CD4-positive, CD25-positive, alpha-beta regulatory T cell (primary cell): ENCODE measurements around the gene MARCHF11. TPM values are rescaled to one million over a fixed set of nuclear protein-coding genes. Genes with fewer than 3 reads are reported as not detected.

Experiments used
- ATAC-seq, 2 donors: fragments of 150-1000 bp; cut with Tn5 transposase; one replicate each; pipeline ENCODE4 v1.10.0; 2021; ENCODE audit warnings: low read depth in 2 of 2, moderate number of reproducible peaks in 2 of 2, moderate library complexity in 1 of 2
- DNase-seq, 3 donors: peaks; one replicate each; pipeline versions ENCODE4 v3.0.0 to v3.0.0-alpha.2; 2012 to 2022; ENCODE audit warnings: mixed read lengths in 1 of 3
- H3K27ac ChIP-seq: one replicate; pipeline ENCODE4 v1.7.0; 2013; ENCODE audit warnings: mild to moderate bottlenecking, low read length; ENCODE audit not compliant: insufficient read depth, poor library complexity, severe bottlenecking
- H3K27me3 ChIP-seq: one replicate; pipeline ENCODE4 v1.7.0; 2013; ENCODE audit warnings: low read length; ENCODE audit not compliant: control insufficient read depth, insufficient read depth
- H3K36me3 ChIP-seq: one replicate; pipeline ENCODE4 v1.7.0; 2013; ENCODE audit warnings: mild to moderate bottlenecking, low read length, moderate library complexity; ENCODE audit not compliant: control insufficient read depth, insufficient read depth
- H3K4me1 ChIP-seq: 2 replicates; pipeline ENCODE4 v1.7.0; 2013; ENCODE audit warnings: mild to moderate bottlenecking, low read length; ENCODE audit not compliant: insufficient read depth, control insufficient read depth, poor library complexity, severe bottlenecking
- H3K4me3 ChIP-seq: one replicate; pipeline ENCODE4 v1.7.0; 2013; ENCODE audit warnings: low read depth, mild to moderate bottlenecking, low read length, moderate library complexity
- H3K9me3 ChIP-seq, 2 experiments: 1 replicate in 1 of 2; 2 replicates in 1 of 2; pipeline ENCODE4 v1.7.0; 2013; ENCODE audit warnings: low read length in 2 of 2, mild to moderate bottlenecking in 1 of 2, moderate library complexity in 1 of 2; ENCODE audit not compliant: control insufficient read depth in 2 of 2
- H3K27ac Mint-ChIP-seq, 3 donors: one replicate each; pipeline ENCODE4 v1.8.0; 2020 to 2022; ENCODE audit warnings: mild to moderate bottlenecking in 3 of 3, mixed read lengths in 3 of 3, moderate library complexity in 2 of 3
- H3K27me3 Mint-ChIP-seq: one replicate; pipeline ENCODE4 v1.8.0; 2022; ENCODE audit warnings: mild to moderate bottlenecking, mixed read lengths
- H3K36me3 Mint-ChIP-seq: one replicate; pipeline ENCODE4 v1.8.0; 2020; ENCODE audit warnings: mixed read lengths
- H3K4me1 Mint-ChIP-seq, 4 donors: one replicate each; pipeline ENCODE4 v1.8.0; 2020 to 2022; ENCODE audit warnings: mixed read lengths in 4 of 4, mild to moderate bottlenecking in 1 of 4
- H3K4me3 Mint-ChIP-seq, 4 donors: one replicate each; pipeline ENCODE4 v1.8.0; 2020 to 2022; ENCODE audit warnings: mild to moderate bottlenecking in 4 of 4, mixed read lengths in 4 of 4, moderate library complexity in 3 of 4
- H3K9me3 Mint-ChIP-seq, 7 donors: one replicate each; pipeline ENCODE4 v1.8.0; 2020 to 2022; ENCODE audit warnings: mixed read lengths in 7 of 7, mild to moderate bottlenecking in 3 of 7, moderate library complexity in 2 of 7
- polyA plus RNA-seq, 4 donors: library from polyadenylated mRNA; unstranded; fragments of 300-500 nt; fragmentation: Illumina TruSeq; gene quantifications; one replicate each; pipeline ENCODE4 v1.2.3, GENCODE V29; 2021
- total RNA-seq: library from RNA; stranded (reverse); gene quantifications from one replicate; pipeline ENCODE4 v1.2.3, GENCODE V29; 2022

MARCHF11 gene
- total and polyA plus RNA-seq, 5 donors from 2014 or later: not detected

- H3K27ac Mint-ChIP-seq: no peak overlapping the region
- H3K27me3 Mint-ChIP-seq: no peaks in the 10 kb centered on the region
- no peaks in the 10 kb centered on the region for H3K36me3 Mint-ChIP-seq
- ATAC-seq (no peak), DNase-seq (no peak)
- no peaks in the 10 kb centered on the region for H3K4me1 ChIP-seq
- no peaks in the 10 kb centered on the region for H3K9me3 ChIP-seq
- no peak overlapping the region for H3K4me3 Mint-ChIP-seq
- no peaks in the 10 kb centered on the region for H3K36me3 ChIP-seq
- peaks cover 0 to 5% (median 3%) of the 10 kb centered on the region in 7 donors for H3K9me3 Mint-ChIP-seq
- H3K4me3 ChIP-seq: no peak overlapping the region
- no peaks in the 10 kb centered on the region for H3K4me1 Mint-ChIP-seq
- no peaks in the 10 kb centered on the region for H3K27me3 ChIP-seq
- H3K27ac ChIP-seq: no peak overlapping the region
Observed at GRCh38 chr5:16128944-16129343, 50.6 kb downstream of the MARCHF11 start.

GRCh38 chr5:16127865-16128544 is 51.6 kb downstream of the MARCHF11 start:
- Histone ChIP-seq H3K36me3 (no peaks in the 10 kb centered on the region), H3K27ac (no peak overlapping the region), H3K27me3 (no peaks in the 10 kb centered on the region), H3K4me1 (no peaks in the 10 kb centered on the region), H3K4me3 (no peak overlapping the region), H3K9me3 (no peaks in the 10 kb centered on the region)
- ATAC-seq (no peak), DNase-seq (no peak)
- peaks cover 0 to 6% (median under 1%) of the 10 kb centered on the region in 7 donors for H3K9me3 Mint-ChIP-seq
- H3K27ac Mint-ChIP-seq: no peak overlapping the region
- no peak overlapping the region for H3K4me3 Mint-ChIP-seq
- H3K4me1 Mint-ChIP-seq: no peaks in the 10 kb centered on the region
- no peaks in the 10 kb centered on the region for H3K36me3 Mint-ChIP-seq
- no peaks in the 10 kb centered on the region for H3K27me3 Mint-ChIP-seq

- Histone ChIP-seq H3K4me1 (no peaks in the 10 kb centered on the region), H3K9me3 (peaks cover 0 to 2% of the 10 kb centered on the region in 2 experiments), H3K27me3 (no peaks in the 10 kb centered on the region), H3K36me3 (no peaks in the 10 kb centered on the region), H3K4me3 (no peak overlapping the region), H3K27ac (no peak overlapping the region)
- Mint-ChIP-seq H3K27ac (no peak overlapping the region), H3K4me3 (no peak overlapping the region), H3K27me3 (no peaks in the 10 kb centered on the region), H3K4me1 (no peaks in the 10 kb centered on the region), H3K9me3 (peaks cover 0 to 8% (median 4%) of the 10 kb centered on the region in 7 donors), H3K36me3 (no peaks in the 10 kb centered on the region)
- DNase-seq: no peak
- ATAC-seq: no peak
Observed at GRCh38 chr5:16120579-16120978, 59.0 kb downstream of the MARCHF11 start.

- Mint-ChIP-seq H3K36me3 (no peaks in the 10 kb centered on the region), H3K9me3 (peaks cover 0 to 11% (median 4%) of the 10 kb centered on the region in 7 donors), H3K27me3 (no peaks in the 10 kb centered on the region), H3K4me1 (no peaks in the 10 kb centered on the region), H3K27ac (no peak overlapping the region), H3K4me3 (no peak overlapping the region)
- DNase-seq: no peak
- Histone ChIP-seq H3K4me1 (no peaks in the 10 kb centered on the region), H3K27me3 (no peaks in the 10 kb centered on the region), H3K9me3 (peaks cover 0 to 2% of the 10 kb centered on the region in 2 experiments), H3K4me3 (no peak overlapping the region), H3K27ac (no peak overlapping the region), H3K36me3 (no peaks in the 10 kb centered on the region)
- no peak for ATAC-seq
Observed at GRCh38 chr5:16119790-16120189, 59.8 kb downstream of the MARCHF11 start.

- H3K4me3 ChIP-seq: no peak overlapping the region
- Mint-ChIP-seq H3K9me3 (peaks cover 0 to 11% (median 4%) of the 10 kb centered on the region in 7 donors), H3K27me3 (no peaks in the 10 kb centered on the region), H3K4me3 (no peak overlapping the region), H3K4me1 (no peaks in the 10 kb centered on the region), H3K27ac (no peak overlapping the region), H3K36me3 (no peaks in the 10 kb centered on the region)
- H3K27ac ChIP-seq: no peak overlapping the region
- ATAC-seq: no peak
- H3K27me3 ChIP-seq: no peaks in the 10 kb centered on the region
- H3K9me3 ChIP-seq: no peaks in the 10 kb centered on the region
- H3K36me3 ChIP-seq: no peaks in the 10 kb centered on the region
- no peak for DNase-seq
- no peaks in the 10 kb centered on the region for H3K4me1 ChIP-seq
Observed at GRCh38 chr5:16115140-16115539, 64.5 kb downstream of the MARCHF11 start.

GRCh38 chr5:16108418-16108817 is 71.2 kb downstream of the MARCHF11 start:
- no peak for ATAC-seq
- H3K4me1 Mint-ChIP-seq: no peaks in the 10 kb centered on the region

GRCh38 chr5:16104961-16105360 is 74.6 kb downstream of the MARCHF11 start:
- DNase-seq (no peak), ATAC-seq (no peak)
- Mint-ChIP-seq H3K4me3 (no peak overlapping the region), H3K27ac (no peak overlapping the region), H3K4me1 (no peaks in the 10 kb centered on the region), H3K36me3 (no peaks in the 10 kb centered on the region), H3K27me3 (no peaks in the 10 kb centered on the region), H3K9me3 (peaks cover 0 to 18% (median 3%) of the 10 kb centered on the region in 7 donors)
- H3K36me3 ChIP-seq: no peaks in the 10 kb centered on the region
- no peaks in the 10 kb centered on the region for H3K27me3 ChIP-seq
- no peak overlapping the region for H3K27ac ChIP-seq
- no peaks in the 10 kb centered on the region for H3K4me1 ChIP-seq
- H3K9me3 ChIP-seq: no peaks in the 10 kb centered on the region
- H3K4me3 ChIP-seq: no peak overlapping the region

More at GRCh38 chr5:16108418-16108817, 71.2 kb downstream of the MARCHF11 start:
- Mint-ChIP-seq H3K9me3 (peaks cover 0 to 18% (median 2%) of the 10 kb centered on the region in 7 donors), H3K27me3 (no peaks in the 10 kb centered on the region), H3K27ac (no peak overlapping the region), H3K36me3 (no peaks in the 10 kb centered on the region), H3K4me3 (no peak overlapping the region)
- H3K36me3 ChIP-seq: no peaks in the 10 kb centered on the region
- no peaks in the 10 kb centered on the region for H3K27me3 ChIP-seq
- no peak overlapping the region for H3K27ac ChIP-seq
- H3K9me3 ChIP-seq: no peaks in the 10 kb centered on the region
- H3K4me1 ChIP-seq: no peaks in the 10 kb centered on the region
- no peak overlapping the region for H3K4me3 ChIP-seq
- DNase-seq: no peak

GRCh38 chr5:16095612-16096011 is 84.0 kb downstream of the MARCHF11 start:
- DNase-seq (no peak), ATAC-seq (no peak)
- no peaks in the 10 kb centered on the region for H3K4me1 ChIP-seq
- no peaks in the 10 kb centered on the region for H3K27me3 ChIP-seq
- peaks cover 0 to 14% (median 3%) of the 10 kb centered on the region in 7 donors for H3K9me3 Mint-ChIP-seq
- no peaks in the 10 kb centered on the region for H3K27me3 Mint-ChIP-seq
- H3K4me3 Mint-ChIP-seq: no peak overlapping the region
- H3K9me3 ChIP-seq: no peaks in the 10 kb centered on the region
- H3K27ac Mint-ChIP-seq: no peak overlapping the region
- H3K36me3 ChIP-seq: no peaks in the 10 kb centered on the region
- no peaks in the 10 kb centered on the region for H3K36me3 Mint-ChIP-seq
- no peak overlapping the region for H3K27ac ChIP-seq
- no peaks in the 10 kb centered on the region for H3K4me1 Mint-ChIP-seq
- no peak overlapping the region for H3K4me3 ChIP-seq
